Urinary bladder (tissue), 4 donors: ENCODE results near the gene TMEM151A. TPM values are rescaled to one million over a fixed set of nuclear protein-coding genes. Genes with fewer than 3 reads are reported as not detected.

ENCODE experiments used
- DNase-seq: peaks from one replicate; pipeline ENCODE4 v3.0.0-alpha.2; 2015; ENCODE audit errors: extremely low spot score
- H3K27ac ChIP-seq: one replicate; pipeline ENCODE4 v1.5.1; 2013; ENCODE audit warnings: low read depth, mild to moderate bottlenecking, moderate library complexity
- H3K36me3 ChIP-seq: one replicate; pipeline ENCODE4 v1.6.1; 2013; ENCODE audit warnings: mild to moderate bottlenecking, moderate library complexity; ENCODE audit not compliant: insufficient read depth
- H3K4me1 ChIP-seq: one replicate; pipeline ENCODE4 v1.6.1; 2013; ENCODE audit warnings: mild to moderate bottlenecking, moderate library complexity; ENCODE audit not compliant: insufficient read depth
- H3K4me3 ChIP-seq: one replicate; pipeline ENCODE4 v1.5.1; 2013; ENCODE audit warnings: low read depth, low read length
- WGBS: extraction: QIAGEN DNeasy Blood & Tissue Kit; methylation state at CpG from one replicate; pipeline ENCODE4 v1.1.7; 2013; 5-methylcytosine and 5-hydroxymethylcytosine counted together
- polyA plus RNA-seq: library from polyadenylated mRNA; stranded (reverse); fragments of 200-250 nt; gene quantifications from one replicate; pipeline ENCODE4 v1.2.3, GENCODE V29; 2013
- total RNA-seq: library from RNA; depleted of rRNA; stranded (reverse); fragments of >200 nt; gene quantifications from one replicate; pipeline ENCODE4 v1.2.3, GENCODE V29; 2014
- donor health status: healthy with polysubstance abuse.
- donor health status: healthy.

TMEM151A gene
- total and polyA plus RNA-seq, 2 donors = 0.15 to 0.32 TPM

- no peak for DNase-seq
- Histone ChIP-seq H3K36me3 (no peaks in the 10 kb centered on the region), H3K4me3 (no peak overlapping the region), H3K4me1 (no peaks in the 10 kb centered on the region), H3K27ac (no peak overlapping the region)
- 95% methylated on average over 12 of the region's 12 CpGs for WGBS
Measured at GRCh38 chr11:66262696-66263095, 29.0 kb upstream of the TMEM151A start.

GRCh38 chr11:66263231-66263630, 28.5 kb upstream of the TMEM151A start:
- Histone ChIP-seq H3K4me3 (no peak overlapping the region), H3K27ac (no peak overlapping the region), H3K36me3 (no peaks in the 10 kb centered on the region), H3K4me1 (no peaks in the 10 kb centered on the region)
- WGBS = 88% methylated on average over 4 of the region's 4 CpGs
- no peak for DNase-seq

- no peaks in the 10 kb centered on the region for H3K4me1 ChIP-seq
- H3K27ac ChIP-seq = no peak overlapping the region
- H3K4me3 ChIP-seq = no peak overlapping the region
- no peaks in the 10 kb centered on the region for H3K36me3 ChIP-seq
- 93% methylated on average over 10 of the region's 10 CpGs for WGBS
- no peak for DNase-seq
Measured at GRCh38 chr11:66263785-66264184, 27.9 kb upstream of the TMEM151A start.

- 87% methylated on average over 8 of the region's 8 CpGs for WGBS
- DNase-seq = no peak
- Histone ChIP-seq H3K4me3 (no peak overlapping the region), H3K4me1 (no peaks in the 10 kb centered on the region), H3K36me3 (no peaks in the 10 kb centered on the region), H3K27ac (no peak overlapping the region)
Measured at GRCh38 chr11:66264383-66264782, 27.3 kb upstream of the TMEM151A start.

- no peak overlapping the region for H3K4me3 ChIP-seq
- H3K4me1 ChIP-seq = no peaks in the 10 kb centered on the region
- DNase-seq = no peak
- H3K36me3 ChIP-seq = no peaks in the 10 kb centered on the region
- no peak overlapping the region for H3K27ac ChIP-seq
- 72% methylated on average over 12 of the region's 12 CpGs for WGBS
Measured at GRCh38 chr11:66264914-66265313, 26.8 kb upstream of the TMEM151A start.

- WGBS = 92% methylated on average over 26 of the region's 26 CpGs
- Histone ChIP-seq H3K27ac (no peak overlapping the region), H3K4me1 (no peaks in the 10 kb centered on the region), H3K4me3 (no peak overlapping the region), H3K36me3 (no peaks in the 10 kb centered on the region)
- DNase-seq = no peak
Measured at GRCh38 chr11:66265531-66266377, 25.9 kb upstream of the TMEM151A start.

GRCh38 chr11:66266378-66267038, 25.2 kb upstream of the TMEM151A start:
- no peak for DNase-seq
- 77% methylated on average over 20 of the region's 20 CpGs for WGBS
- Histone ChIP-seq H3K27ac (no peak overlapping the region), H3K4me3 (no peak overlapping the region), H3K4me1 (no peaks in the 10 kb centered on the region), H3K36me3 (no peaks in the 10 kb centered on the region)

- Histone ChIP-seq H3K4me1 (no peaks in the 10 kb centered on the region), H3K27ac (no peak overlapping the region), H3K4me3 (peak overlapping the region; percentile 44), H3K36me3 (no peaks in the 10 kb centered on the region)
- DNase-seq = no peak
- WGBS = 11% methylated on average over 13 of the region's 13 CpGs
Measured at GRCh38 chr11:66267039-66267378, 24.7 kb upstream of the TMEM151A start.

GRCh38 chr11:66267379-66268243, 24.1 kb upstream of the TMEM151A start:
- peak; percentile 72 for DNase-seq
- WGBS = under 1% methylated on average over 61 of the region's 61 CpGs
- peak overlapping the region; percentile 44 for H3K4me3 ChIP-seq
- no peaks in the 10 kb centered on the region for H3K4me1 ChIP-seq
- H3K27ac ChIP-seq = peak overlapping the region; percentile 82
- H3K36me3 ChIP-seq = no peaks in the 10 kb centered on the region

- H3K27ac ChIP-seq = peak within 1 kb of the TSS; percentile 91
- H3K4me1 ChIP-seq = no peaks in the 10 kb centered on the region
- WGBS = under 1% methylated on average over 64 of the region's 64 CpGs
- no peaks in the 10 kb centered on the region for H3K36me3 ChIP-seq
- DNase-seq = peak; percentile 99
- H3K4me3 ChIP-seq = peak within 1 kb of the TSS; percentile 81
Measured at GRCh38 chr11:66268244-66268951, 23.3 kb upstream of the TMEM151A start, which contains the start of gene RAB1B. RAB1B (plus strand) TSS chr11:66268639; CDS start chr11:66268680, 41 bp downstream.

- no peaks in the 10 kb centered on the region for H3K4me1 ChIP-seq
- WGBS = 3% methylated on average over 32 of the region's 32 CpGs
Measured at GRCh38 chr11:66268952-66269905, 22.5 kb upstream of the TMEM151A start.

GRCh38 chr11:66271816-66272215, 19.9 kb upstream of the TMEM151A start:
- Histone ChIP-seq H3K4me3 (no peak overlapping the region), H3K27ac (no peak overlapping the region), H3K4me1 (no peaks in the 10 kb centered on the region), H3K36me3 (peaks cover 8% of the 10 kb centered on the region)
- no peak for DNase-seq
- WGBS = 95% methylated on average over 7 of the region's 7 CpGs

More at GRCh38 chr11:66268952-66269905, 22.5 kb upstream of the TMEM151A start:
- DNase-seq = no peak
- Histone ChIP-seq H3K36me3 (peaks cover 2% of the 10 kb centered on the region), H3K27ac (peak overlapping the region; percentile 91), H3K4me3 (peak overlapping the region; percentile 81)
